ENCODE data around the gene SLC22A16. TPM values are rescaled to one million over a fixed set of nuclear protein-coding genes. Genes with fewer than 3 reads are reported as not detected.

Gene SLC22A16
- total RNA-seq, 1 donor from 2014 or later = not detected

GRCh38 chr6:110408901-110409300 is 67.5 kb downstream of the SLC22A16 start:
- POLR2A ChIA-PET = no interaction called here
- intact Hi-C loops (cut with micrococcal nuclease) = no loop called here

GRCh38 chr6:110404607-110405006 is 71.8 kb downstream of the SLC22A16 start:
- DNase-seq (no peak), ATAC-seq (ENCODE audit: low read depth) (no peak)
- ChIA-PET CTCF (interaction anchor here (1.5 kb wide), 1 partner anchor 365 kb away, joined by 3 read pairs; no protein-coding TSS in a partner anchor), POLR2A (no interaction called here)
- Mint-ChIP-seq H3K4me3 (no peak overlapping the region), H3K36me3 (ENCODE audit: low read depth) (no peaks in the 10 kb centered on the region), H3K27ac (no peak overlapping the region), H3K9me3 (no peaks in the 10 kb centered on the region), H3K27me3 (peaks cover 2% of the 10 kb centered on the region), H3K4me1 (no peaks in the 10 kb centered on the region)
- intact Hi-C loops (cut with micrococcal nuclease) = no loop called here
- no peak for TF ChIP-seq CTCF (IDR thresholded peaks at IDR 0.05)

More at GRCh38 chr6:110408901-110409300, 67.5 kb downstream of the SLC22A16 start:
- DNase-seq = no peak
- Mint-ChIP-seq H3K9me3 (no peaks in the 10 kb centered on the region), H3K27ac (no peak overlapping the region), H3K27me3 (peaks cover 1% of the 10 kb centered on the region), H3K4me3 (no peak overlapping the region), H3K4me1 (no peaks in the 10 kb centered on the region), H3K36me3 (ENCODE audit: low read depth) (no peaks in the 10 kb centered on the region)
- TF ChIP-seq CTCF (IDR thresholded peaks at IDR 0.05) = no peak
- ATAC-seq (ENCODE audit: low read depth) = no peak
- CTCF ChIA-PET = interaction anchor here (0.7 kb wide), 1 partner anchor 17 kb away, joined by 3 read pairs; no protein-coding TSS in a partner anchor

GRCh38 chr6:110401585-110402176 is 74.7 kb downstream of the SLC22A16 start:
- ATAC-seq (ENCODE audit: low read depth) (no peak), DNase-seq (no peak)
- Mint-ChIP-seq H3K27me3 (peaks cover 2% of the 10 kb centered on the region), H3K27ac (no peak overlapping the region), H3K4me1 (no peaks in the 10 kb centered on the region), H3K36me3 (ENCODE audit: low read depth) (no peaks in the 10 kb centered on the region), H3K4me3 (no peak overlapping the region), H3K9me3 (no peaks in the 10 kb centered on the region)
- intact Hi-C loops (cut with micrococcal nuclease) = no loop called here
- CTCF ChIA-PET = no interaction called here
- no peak for TF ChIP-seq CTCF (IDR thresholded peaks at IDR 0.05)
- POLR2A ChIA-PET = no interaction called here

DNA sequence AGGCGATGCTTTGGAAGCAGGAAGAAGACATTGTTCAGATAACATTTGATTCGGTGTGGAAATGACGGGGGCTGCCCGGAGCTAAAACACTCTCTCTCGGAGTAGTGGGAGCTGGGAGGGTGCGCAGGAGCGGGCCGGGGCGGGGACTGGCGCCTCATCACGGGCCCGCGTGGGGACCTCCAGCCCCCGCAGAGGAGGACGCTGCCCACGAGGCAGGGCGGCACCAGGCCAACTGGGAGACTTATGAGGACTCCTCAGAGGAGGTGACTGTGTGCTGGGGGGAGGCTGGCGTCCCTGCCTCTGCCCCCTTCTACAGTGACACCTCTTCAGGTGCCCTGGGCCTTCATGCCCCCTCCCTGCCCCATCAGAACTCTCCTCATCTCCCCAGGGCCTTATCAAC is 76.2 kb downstream of the SLC22A16 start:
- peaks cover 2% of the 10 kb centered on the region for H3K27me3 Mint-ChIP-seq
- DNase-seq (no peak), ATAC-seq (ENCODE audit: low read depth) (no peak)
- H3K27ac Mint-ChIP-seq = no peak overlapping the region
- no peaks in the 10 kb centered on the region for H3K36me3 Mint-ChIP-seq (ENCODE audit: low read depth)
- intact Hi-C loops (cut with micrococcal nuclease) = no loop called here
- TF ChIP-seq CTCF (IDR thresholded peaks at IDR 0.05) = no peak
- CTCF ChIA-PET = no interaction called here
- H3K4me1 Mint-ChIP-seq = no peaks in the 10 kb centered on the region
- H3K9me3 Mint-ChIP-seq = no peaks in the 10 kb centered on the region
- H3K4me3 Mint-ChIP-seq = no peak overlapping the region
- POLR2A ChIA-PET = no interaction called here

DNA sequence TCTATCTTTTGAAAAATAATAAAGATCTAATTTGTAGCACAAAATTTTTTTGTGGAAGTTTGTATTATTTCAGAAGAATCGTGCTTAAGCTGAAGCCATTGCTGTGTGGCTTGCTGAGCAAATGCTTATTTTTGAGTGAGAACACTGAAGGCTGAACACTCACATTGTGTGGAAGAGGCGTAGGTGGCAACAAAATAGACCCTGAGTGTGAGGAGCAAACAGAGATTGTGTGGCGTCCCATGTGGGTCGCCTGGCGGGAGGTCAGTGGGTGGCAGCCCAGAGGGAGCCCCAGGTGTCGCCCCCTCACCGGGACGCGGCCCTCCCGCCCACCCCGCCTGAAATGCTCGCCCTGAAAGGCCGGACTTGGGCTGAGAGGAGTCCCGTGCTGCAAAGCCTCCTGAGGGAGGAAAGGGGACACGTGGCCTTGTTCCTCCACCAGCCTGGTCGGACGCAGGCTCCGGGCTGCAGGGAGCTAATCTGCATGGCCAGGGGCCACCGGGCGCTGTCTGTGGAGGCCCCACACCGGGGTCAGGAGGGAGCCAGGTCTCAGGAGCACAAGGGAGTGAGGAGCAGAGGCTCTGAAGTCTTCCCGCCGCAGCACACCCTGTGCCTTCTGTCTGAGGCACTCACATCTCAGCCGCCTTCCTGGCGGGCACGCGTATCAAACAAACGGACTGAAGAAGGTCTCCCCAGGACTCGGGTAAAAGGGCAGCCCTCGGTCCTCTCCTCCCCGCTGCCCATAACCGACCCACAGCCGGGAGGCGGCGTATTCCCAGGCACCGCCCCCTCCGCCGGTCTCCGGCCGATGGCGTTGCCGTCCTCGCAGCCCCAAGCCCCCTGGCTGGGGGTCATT is 77.0 kb downstream of the SLC22A16 start:
- no peak for DNase-seq
- Mint-ChIP-seq H3K4me1 (no peaks in the 10 kb centered on the region), H3K27me3 (peaks cover 2% of the 10 kb centered on the region), H3K27ac (no peak overlapping the region), H3K4me3 (no peak overlapping the region), H3K9me3 (no peaks in the 10 kb centered on the region), H3K36me3 (ENCODE audit: low read depth) (no peaks in the 10 kb centered on the region)
- ChIA-PET POLR2A (no interaction called here), CTCF (no interaction called here)
- intact Hi-C loops (cut with micrococcal nuclease) = no loop called here
- no peak for TF ChIP-seq CTCF (IDR thresholded peaks at IDR 0.05)
- ATAC-seq (ENCODE audit: low read depth) = no peak
